Measurements from ENCODE around the gene OR13G1.
A peak's percentile ranks its signal among the peaks of the same experiment; 100 is the strongest.
"Not testable (repeated sequence)": the region's sequence is repeated elsewhere in the genome, so short reads cannot be mapped to it uniquely, and the experiment has no call there.

OR13G1 gene

GRCh38 chr1:247679639-247680038 is at the start of gene OR13G1:
Gene OR13G1 (minus strand): TSS chr1:247679739. CDS start chr1:247673041, 6,698 bp downstream.
- no peak for DNase-seq (ENCODE audit: low spot score)

- DNase-seq (ENCODE audit: low spot score): no peak
These were observed 41.7 kb upstream of the OR13G1 start for GRCh38 chr1:247721222-247721621.

GRCh38 chr1:247716546-247716945 is 37.0 kb upstream of the OR13G1 start, which contains the start of gene OR6F1:
Gene OR6F1 (minus strand): TSS chr1:247716646. CDS start chr1:247712755, 3,891 bp downstream.
- DNase-seq (ENCODE audit: low spot score): no peak

- no peak for DNase-seq (ENCODE audit: low spot score)
These were observed 34.2 kb upstream of the OR13G1 start for GRCh38 chr1:247713753-247714152.

GRCh38 chr1:247710681-247711080 is 31.1 kb upstream of the OR13G1 start:
- not testable (repeated sequence) for DNase-seq (ENCODE audit: low spot score)

- no peak for DNase-seq (ENCODE audit: low spot score)
These were observed 21.8 kb upstream of the OR13G1 start for GRCh38 chr1:247701338-247701737.

GRCh38 chr1:247681288-247681897 is 1.9 kb upstream of the OR13G1 start:
- peak; percentile 75 for DNase-seq (ENCODE audit: low spot score)

- DNase-seq (ENCODE audit: low spot score): no peak
These were observed 632 bp upstream of the OR13G1 start for GRCh38 chr1:247680171-247680570.

GRCh38 chr1:247669225-247669624 is 10.3 kb downstream of the OR13G1 start:
- DNase-seq (ENCODE audit: low spot score): no peak

GRCh38 chr1:247656221-247656875 is 23.2 kb downstream of the OR13G1 start:
- no peak for DNase-seq (ENCODE audit: low spot score)

- no peak for DNase-seq (ENCODE audit: low spot score)
These were observed 26.5 kb downstream of the OR13G1 start for GRCh38 chr1:247653040-247653439.

GRCh38 chr1:247647864-247648263 is 31.7 kb downstream of the OR13G1 start:
- DNase-seq (ENCODE audit: low spot score): no peak

GRCh38 chr1:247646867-247647266 is 32.7 kb downstream of the OR13G1 start:
- no peak for DNase-seq (ENCODE audit: low spot score)

- no peak for DNase-seq (ENCODE audit: low spot score)
These were observed 36.8 kb downstream of the OR13G1 start for GRCh38 chr1:247642742-247643141.

- no peak for DNase-seq (ENCODE audit: low spot score)
These were observed 40.1 kb downstream of the OR13G1 start for GRCh38 chr1:247639381-247639981.

- DNase-seq (ENCODE audit: low spot score): no peak
These were observed 40.8 kb downstream of the OR13G1 start for GRCh38 chr1:247638781-247639180.

- DNase-seq (ENCODE audit: low spot score): no peak
These were observed 41.5 kb downstream of the OR13G1 start for GRCh38 chr1:247638011-247638410.

GRCh38 chr1:247627951-247628350 is 51.6 kb downstream of the OR13G1 start:
- no peak for DNase-seq (ENCODE audit: low spot score)

Data from D341Med (cell line).